Measurements from ENCODE around the gene RALGAPA1. TPM values are rescaled to one million over a fixed set of nuclear protein-coding genes. Genes with fewer than 3 reads are reported as not detected.
A peak's percentile ranks its signal among the peaks of the same experiment; 100 is the strongest.

The RALGAPA1 gene
- total RNA-seq, 1 experiment from 2014 or later = 31.7 TPM

GRCh38 chr14:35533357-35534207 is 275.5 kb downstream of the RALGAPA1 start, which contains the start of gene INSM2 (continued):
- 0 out of 2 replicates have a peak, but pooled peaks have one; percentile 21 for TF ChIP-seq SP1 (CRISPR knock-in tag; conservative IDR thresholded peaks at IDR 0.05)
- TF ChIP-seq GABPB1 (CRISPR knock-in tag; IDR thresholded peaks at IDR 0.05) = peak; percentile 30; the same call in 1 of the 2 replicates
- TF ChIP-seq SMAD3 (CRISPR knock-in tag; IDR thresholded peaks at IDR 0.05; ENCODE audit: borderline replicate concordance) = no peak
- TF ChIP-seq MYBL2 (CRISPR knock-in tag; IDR thresholded peaks at IDR 0.05) = 0 out of 2 replicates have a peak, but pooled peaks have one; percentile 28
- no peak for TF ChIP-seq CTCF (IDR thresholded peaks at IDR 0.05)
- TF ChIP-seq RELA (CRISPR knock-in tag; IDR thresholded peaks at IDR 0.05; ENCODE audit: borderline replicate concordance) = peak; percentile 40; the same call in 1 of the 2 replicates
- 0 out of 2 replicates have a peak, but pooled peaks have one; percentile 32 for TF ChIP-seq NR3C1 (CRISPR knock-in tag; conservative IDR thresholded peaks at IDR 0.05; ENCODE audit: low read depth)
- no peak for TF ChIP-seq CDX4 (CRISPR knock-in tag; IDR thresholded peaks at IDR 0.05; ENCODE audit: borderline replicate concordance)
- TF ChIP-seq OVOL2 (CRISPR knock-in tag; IDR thresholded peaks at IDR 0.05; ENCODE audit: borderline replicate concordance) = no peak
- TF ChIP-seq ZNF396 (CRISPR knock-in tag; IDR thresholded peaks at IDR 0.05; ENCODE audit: borderline replicate concordance) = no peak
- TF ChIP-seq STAT6 (CRISPR knock-in tag; conservative IDR thresholded peaks at IDR 0.05; ENCODE audit: low read depth) = no peak
- TF ChIP-seq FOXK1 (CRISPR knock-in tag; IDR thresholded peaks at IDR 0.05) = no peak
- peak; percentile 63; the same call in 1 of the 2 replicates for TF ChIP-seq HMGXB4 (CRISPR knock-in tag; IDR thresholded peaks at IDR 0.05)
- TF ChIP-seq ZSCAN18 (CRISPR knock-in tag; IDR thresholded peaks at IDR 0.05) = no peak
- TF ChIP-seq NFYB (CRISPR knock-in tag; conservative IDR thresholded peaks at IDR 0.05; ENCODE audit: low read depth) = 0 out of 2 replicates have a peak, but pooled peaks have one; percentile 10
- TF ChIP-seq AFF4 (CRISPR knock-in tag; IDR thresholded peaks at IDR 0.05; ENCODE audit: borderline replicate concordance) = no peak
- TF ChIP-seq ZBTB21 (CRISPR knock-in tag; IDR thresholded peaks at IDR 0.05; ENCODE audit: borderline replicate concordance) = no peak
- TF ChIP-seq GRHL2 (CRISPR knock-in tag; IDR thresholded peaks at IDR 0.05; ENCODE audit: insufficient replicate concordance, severe bottlenecking) = no peak
- no peak for TF ChIP-seq GTF2I (CRISPR knock-in tag; conservative IDR thresholded peaks at IDR 0.05)
- no peak for TF ChIP-seq AR (CRISPR knock-in tag; IDR thresholded peaks at IDR 0.05)

Measured in WTC11 (cell line).